DOHH2 (cell line): ENCODE results near the gene PDXK.

Experiments used
- EZH2phosphoT487 ChIP-seq: fragments of 200-600 bp; sonication (generic); IDR thresholded peaks from 2 replicates; pipeline ENCODE4 v1.6.1; 2017; ENCODE audit warnings: borderline replicate concordance, mild to moderate bottlenecking, antibody characterized with exemption, low read length, moderate library complexity, mixed read lengths
- TF ChIP-seq, protein P1 (sequence below): fragments of 200-600 bp; sonication (generic); IDR thresholded peaks from one replicate; pipeline ENCODE4 v1.5.1; 2014; ENCODE audit warnings: antibody characterized with exemption, mild to moderate bottlenecking, low read depth, low read length; ENCODE audit not compliant: poor library complexity, severe bottlenecking

DNA sequence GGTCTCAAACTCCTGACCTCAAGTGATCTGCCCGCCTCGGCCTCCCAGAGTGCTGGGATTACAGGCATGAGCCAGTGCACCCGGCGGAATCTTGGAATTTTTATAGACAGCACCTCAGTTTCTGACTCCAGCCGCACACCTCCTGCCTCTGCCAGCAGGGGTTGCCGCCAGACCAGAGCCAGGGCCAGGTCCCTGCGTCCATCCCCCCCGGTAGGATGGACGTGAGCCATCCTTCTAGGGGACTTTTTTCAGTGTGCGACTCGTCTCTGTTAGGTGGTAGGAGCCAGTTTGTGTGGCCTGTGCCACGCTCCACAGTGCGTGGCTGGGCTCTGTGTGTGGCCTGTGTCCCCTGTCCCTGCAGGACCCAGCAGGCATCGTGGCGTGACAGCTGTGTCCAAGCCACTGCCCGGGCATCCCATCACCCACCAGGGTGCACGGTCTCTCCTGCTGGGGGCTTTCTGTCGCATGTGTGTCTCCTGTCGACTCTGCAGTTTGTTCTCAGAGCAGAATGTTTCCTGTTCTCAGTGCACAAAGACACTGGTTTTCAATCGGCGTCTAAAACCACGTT lies 41.5 kb downstream of the PDXK start:
- TF ChIP-seq, protein P1, sequence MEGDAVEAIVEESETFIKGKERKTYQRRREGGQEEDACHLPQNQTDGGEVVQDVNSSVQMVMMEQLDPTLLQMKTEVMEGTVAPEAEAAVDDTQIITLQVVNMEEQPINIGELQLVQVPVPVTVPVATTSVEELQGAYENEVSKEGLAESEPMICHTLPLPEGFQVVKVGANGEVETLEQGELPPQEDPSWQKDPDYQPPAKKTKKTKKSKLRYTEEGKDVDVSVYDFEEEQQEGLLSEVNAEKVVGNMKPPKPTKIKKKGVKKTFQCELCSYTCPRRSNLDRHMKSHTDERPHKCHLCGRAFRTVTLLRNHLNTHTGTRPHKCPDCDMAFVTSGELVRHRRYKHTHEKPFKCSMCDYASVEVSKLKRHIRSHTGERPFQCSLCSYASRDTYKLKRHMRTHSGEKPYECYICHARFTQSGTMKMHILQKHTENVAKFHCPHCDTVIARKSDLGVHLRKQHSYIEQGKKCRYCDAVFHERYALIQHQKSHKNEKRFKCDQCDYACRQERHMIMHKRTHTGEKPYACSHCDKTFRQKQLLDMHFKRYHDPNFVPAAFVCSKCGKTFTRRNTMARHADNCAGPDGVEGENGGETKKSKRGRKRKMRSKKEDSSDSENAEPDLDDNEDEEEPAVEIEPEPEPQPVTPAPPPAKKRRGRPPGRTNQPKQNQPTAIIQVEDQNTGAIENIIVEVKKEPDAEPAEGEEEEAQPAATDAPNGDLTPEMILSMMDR, result no peak
- no peak for TF ChIP-seq EZH2phosphoT487
